Measurements from ENCODE around the gene PTTG1.

DNA sequence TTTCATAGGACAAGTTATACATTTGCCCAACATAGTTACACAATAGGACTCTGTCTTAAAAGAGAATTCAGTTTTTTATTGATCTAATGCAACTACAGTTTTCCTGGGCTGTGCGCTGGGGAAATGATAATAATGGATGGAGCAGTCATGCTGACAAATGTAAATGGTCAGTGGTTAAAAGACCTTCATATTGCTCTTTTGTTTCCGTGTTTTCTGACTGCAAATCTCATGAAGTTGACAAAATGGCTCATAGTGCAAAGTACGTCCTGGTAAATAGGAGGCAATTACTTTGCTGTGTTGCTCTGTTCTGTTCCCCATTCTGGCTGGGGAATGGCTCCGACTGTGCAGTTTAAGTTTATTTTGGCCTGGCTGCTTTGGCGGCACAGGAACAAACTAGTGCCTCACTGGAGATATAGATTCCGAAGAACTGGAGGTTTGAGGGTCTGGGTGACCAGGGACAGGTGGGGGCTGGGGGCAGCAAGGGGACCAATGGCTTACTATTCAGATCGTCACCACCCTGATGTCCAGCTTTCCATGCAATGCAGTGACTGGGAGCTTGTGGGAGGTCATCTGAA, 54.3 kb downstream of the PTTG1 start:
- TF ChIP-seq, protein P1, sequence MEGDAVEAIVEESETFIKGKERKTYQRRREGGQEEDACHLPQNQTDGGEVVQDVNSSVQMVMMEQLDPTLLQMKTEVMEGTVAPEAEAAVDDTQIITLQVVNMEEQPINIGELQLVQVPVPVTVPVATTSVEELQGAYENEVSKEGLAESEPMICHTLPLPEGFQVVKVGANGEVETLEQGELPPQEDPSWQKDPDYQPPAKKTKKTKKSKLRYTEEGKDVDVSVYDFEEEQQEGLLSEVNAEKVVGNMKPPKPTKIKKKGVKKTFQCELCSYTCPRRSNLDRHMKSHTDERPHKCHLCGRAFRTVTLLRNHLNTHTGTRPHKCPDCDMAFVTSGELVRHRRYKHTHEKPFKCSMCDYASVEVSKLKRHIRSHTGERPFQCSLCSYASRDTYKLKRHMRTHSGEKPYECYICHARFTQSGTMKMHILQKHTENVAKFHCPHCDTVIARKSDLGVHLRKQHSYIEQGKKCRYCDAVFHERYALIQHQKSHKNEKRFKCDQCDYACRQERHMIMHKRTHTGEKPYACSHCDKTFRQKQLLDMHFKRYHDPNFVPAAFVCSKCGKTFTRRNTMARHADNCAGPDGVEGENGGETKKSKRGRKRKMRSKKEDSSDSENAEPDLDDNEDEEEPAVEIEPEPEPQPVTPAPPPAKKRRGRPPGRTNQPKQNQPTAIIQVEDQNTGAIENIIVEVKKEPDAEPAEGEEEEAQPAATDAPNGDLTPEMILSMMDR (conservative IDR thresholded peaks at IDR 0.05; ENCODE audit: low read depth, low read length), result no peak
- TF ChIP-seq RFX5 (IDR thresholded peaks at IDR 0.05; ENCODE audit: low read depth, low read length) (no peak), SMC3 (IDR thresholded peaks at IDR 0.05; ENCODE audit: low read depth, low read length) (no peak), FOS (IDR thresholded peaks at IDR 0.05; ENCODE audit: low read depth, low read length) (no peak), POLR2A (IDR thresholded peaks at IDR 0.05; ENCODE audit: low read depth, low read length) (no peak), RAD21 (IDR thresholded peaks at IDR 0.05; ENCODE audit: low read length) (no peak), MAZ (IDR thresholded peaks at IDR 0.05; ENCODE audit: borderline replicate concordance, low read depth, low read length) (no peak)

Measured in IMR-90 (cell line).